ENCODE measurements around the gene EID2. TPM values are rescaled to one million over a fixed set of nuclear protein-coding genes. Genes with fewer than 3 reads are reported as not detected.

The EID2 gene, protein sequence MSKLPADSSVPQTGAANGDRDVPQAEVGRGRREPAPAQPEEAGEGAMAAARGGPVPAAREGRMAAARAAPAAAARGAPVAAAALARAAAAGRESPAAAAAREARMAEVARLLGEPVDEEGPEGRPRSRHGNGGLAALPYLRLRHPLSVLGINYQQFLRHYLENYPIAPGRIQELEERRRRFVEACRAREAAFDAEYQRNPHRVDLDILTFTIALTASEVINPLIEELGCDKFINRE
- total RNA-seq, result 10 to 100 TPM in 2 of 4 donors, 1 to 10 TPM in 2; 3.8 to 15.5 (median 8.6) TPM

- Histone ChIP-seq H3K4me3 (peak within 1 kb of the TSS; percentile 63 to 99), H3K27ac (peak within 1 kb of the TSS; percentile 89 to 99), H3K4me1 (peaks cover 0 to 4% of the 10 kb centered on the region in 2 donors), H3K9me3 (no peaks in the 10 kb centered on the region), H3K36me3 (no peaks in the 10 kb centered on the region), H3K27me3 (no peaks in the 10 kb centered on the region)
- DNase-seq, result peak; percentile 95 to 96
- TF ChIP-seq POLR2A (IDR thresholded peaks at IDR 0.05) (peak; percentile 89 to 93), CTCF (IDR thresholded peaks at IDR 0.05) (peak; percentile 83 to 96 (median 92))
- intact Hi-C loops (cut with DNase I; ENCODE audit: low total_unique reads), result loop anchor here (10.0 kb wide), 1 partner anchor 65 kb away; no protein-coding TSS in a partner anchor
Observed at GRCh38 chr19:39539518-39540332, at the start of gene EID2. Gene EID2, minus strand, starts transcription at chr19:39540161. Its CDS starts 82 bp downstream, at chr19:39540079.

GRCh38 chr19:39588066-39588465, 48.1 kb upstream of the EID2 start:
- Histone ChIP-seq H3K9me3 (no peaks in the 10 kb centered on the region), H3K27me3 (no peaks in the 10 kb centered on the region), H3K36me3 (no peaks in the 10 kb centered on the region), H3K27ac (no peak overlapping the region), H3K4me1 (no peaks in the 10 kb centered on the region), H3K4me3 (no peak overlapping the region)
- intact Hi-C loops (cut with DNase I; ENCODE audit: low total_unique reads), result no loop called here
- TF ChIP-seq POLR2A (IDR thresholded peaks at IDR 0.05), result no peak
- no peak for TF ChIP-seq CTCF (IDR thresholded peaks at IDR 0.05)
- DNase-seq, result no peak

DNA sequence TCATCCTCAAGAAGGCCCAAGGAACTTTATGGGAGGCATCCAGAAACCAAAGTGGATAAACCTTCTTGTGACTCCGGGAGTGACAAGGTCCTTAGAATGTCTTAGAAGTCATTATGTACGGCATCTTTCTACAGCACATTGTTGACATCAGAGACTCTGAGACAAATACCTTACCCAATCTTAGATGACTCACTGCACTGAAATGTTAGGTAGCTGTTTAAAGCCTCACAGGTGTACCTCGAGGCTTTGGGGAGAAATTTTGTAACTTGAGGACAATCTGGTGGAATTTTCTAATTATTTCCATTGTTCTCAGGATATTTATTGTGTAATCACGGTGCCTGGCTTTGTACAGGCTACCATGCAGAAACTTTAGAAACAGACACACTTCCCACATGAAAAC, 47.5 kb upstream of the EID2 start:
- intact Hi-C loops (cut with DNase I; ENCODE audit: low total_unique reads), result no loop called here
- Histone ChIP-seq H3K27me3 (no peaks in the 10 kb centered on the region), H3K4me3 (no peak overlapping the region), H3K36me3 (no peaks in the 10 kb centered on the region), H3K4me1 (no peaks in the 10 kb centered on the region), H3K9me3 (no peaks in the 10 kb centered on the region), H3K27ac (no peak overlapping the region)
- no peak for TF ChIP-seq CTCF (IDR thresholded peaks at IDR 0.05)
- TF ChIP-seq POLR2A (IDR thresholded peaks at IDR 0.05), result no peak
- no peak for DNase-seq

DNA sequence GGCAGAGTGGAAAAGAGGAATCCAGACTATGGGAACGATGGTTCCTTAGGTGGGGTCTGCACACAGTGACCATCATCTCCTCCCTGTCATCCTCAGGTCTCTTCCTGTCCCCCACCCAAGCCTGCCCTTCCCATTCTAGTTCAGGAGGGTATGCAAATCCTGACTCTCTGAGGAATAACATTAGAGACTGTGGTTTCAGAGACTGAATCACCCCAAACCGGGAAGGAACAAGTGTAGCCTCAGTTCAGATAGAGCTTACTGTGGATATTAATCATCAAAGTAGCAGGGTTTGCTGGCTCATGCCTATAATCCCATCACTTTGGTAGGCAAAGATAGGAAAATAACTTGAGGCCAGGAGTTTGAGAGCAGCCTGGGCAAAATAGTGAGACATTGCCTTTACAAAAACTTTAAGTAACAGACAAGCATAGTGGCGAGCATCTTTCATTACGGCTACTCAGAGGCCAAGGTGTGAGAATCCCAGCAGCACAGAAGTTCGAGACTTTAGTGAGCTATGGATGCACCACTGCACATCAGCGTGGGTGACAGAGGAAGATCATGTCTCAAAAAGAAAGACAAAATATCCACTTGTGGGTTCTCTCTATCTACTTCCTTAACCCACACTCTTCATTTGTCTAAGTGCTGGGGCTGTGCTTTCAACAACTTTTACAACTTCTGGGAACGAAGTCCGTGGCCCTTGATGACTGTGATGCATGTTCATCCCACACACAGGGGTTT, 43.1 kb upstream of the EID2 start:
- H3K9me3 ChIP-seq, result no peaks in the 10 kb centered on the region
- no peak overlapping the region for H3K27ac ChIP-seq
- H3K4me1 ChIP-seq, result no peaks in the 10 kb centered on the region
- H3K27me3 ChIP-seq, result no peaks in the 10 kb centered on the region
- DNase-seq, result no peak
- no peak overlapping the region for H3K4me3 ChIP-seq
- TF ChIP-seq CTCF (IDR thresholded peaks at IDR 0.05), result no peak
- TF ChIP-seq POLR2A (IDR thresholded peaks at IDR 0.05), result no peak
- intact Hi-C loops (cut with DNase I; ENCODE audit: low total_unique reads), result no loop called here
- H3K36me3 ChIP-seq, result no peaks in the 10 kb centered on the region
